SK-N-SH treated with all-trans-retinoic acid at 6 μM for 48 hours (cell line): Measurements from ENCODE around the gene MERTK.

Source experiments
- ISL1 ChIP-seq: fragments of 250-450 bp; sonication (Bioruptor Pico); IDR thresholded peaks from 2 replicates; pipeline ENCODE4 v2.1.2; 2022; ENCODE audit warnings: mild to moderate bottlenecking, moderate library complexity
- PATZ1 ChIP-seq: fragments of 250-450 bp; sonication (Bioruptor Pico); IDR thresholded peaks from 2 replicates; pipeline ENCODE4 v1.8.0; 2020; ENCODE audit warnings: mild to moderate bottlenecking, moderate library complexity, borderline replicate concordance
- TCF4 ChIP-seq: fragments of 250-450 bp; sonication (Bioruptor Pico); IDR thresholded peaks from 2 replicates; pipeline ENCODE4 v1.8.0; 2021; ENCODE audit warnings: mild to moderate bottlenecking, moderate library complexity, borderline replicate concordance
- ZFP3 ChIP-seq: fragments of 250-450 bp; sonication (Bioruptor Pico); IDR thresholded peaks from 2 replicates; pipeline ENCODE4 v1.5.0; 2020; ENCODE audit warnings: mild to moderate bottlenecking, moderate library complexity

- no peak for TF ChIP-seq PATZ1 (CRISPR knock-in tag)
- TF ChIP-seq ISL1 (CRISPR knock-in tag), result no peak
- TF ChIP-seq TCF4 (CRISPR knock-in tag), result no peak
- no peak for TF ChIP-seq ZFP3 (CRISPR knock-in tag)
These were observed 105.8 kb downstream of the MERTK start for GRCh38 chr2:112004253-112004645.
